HUES48 (cell line): ENCODE results near the gene EFNB3.
A peak's percentile ranks its signal among the peaks of the same experiment; 100 is the strongest.

Experiments
- H3K27ac ChIP-seq: one replicate; pipeline ENCODE4 v1.7.0; 2013; ENCODE audit warnings: low read depth, low read length, inconsistent platforms
- H3K27me3 ChIP-seq: 2 replicates; pipeline ENCODE4 v1.6.1; 2013; ENCODE audit warnings: mild to moderate bottlenecking, low read length; ENCODE audit not compliant: control insufficient read depth, insufficient read depth
- H3K36me3 ChIP-seq: 2 replicates; pipeline ENCODE4 v1.6.1; 2013; ENCODE audit warnings: low read length; ENCODE audit not compliant: control insufficient read depth, insufficient read depth
- H3K4me1 ChIP-seq: 2 replicates; pipeline ENCODE4 v1.6.1; 2013; ENCODE audit warnings: mild to moderate bottlenecking, low read length; ENCODE audit not compliant: control insufficient read depth, insufficient read depth
- H3K4me3 ChIP-seq: 2 replicates; pipeline ENCODE4 v1.5.1; 2013; ENCODE audit warnings: mild to moderate bottlenecking, low read depth, low read length
- H3K9ac ChIP-seq: 2 replicates; pipeline ENCODE4 v1.6.1; 2013; ENCODE audit warnings: mild to moderate bottlenecking, low read depth, low read length, moderate library complexity
- H3K9me3 ChIP-seq: 2 replicates; pipeline ENCODE4 v1.6.1; 2013; ENCODE audit warnings: low read length; ENCODE audit not compliant: control insufficient read depth, insufficient read depth

The EFNB3 gene

DNA sequence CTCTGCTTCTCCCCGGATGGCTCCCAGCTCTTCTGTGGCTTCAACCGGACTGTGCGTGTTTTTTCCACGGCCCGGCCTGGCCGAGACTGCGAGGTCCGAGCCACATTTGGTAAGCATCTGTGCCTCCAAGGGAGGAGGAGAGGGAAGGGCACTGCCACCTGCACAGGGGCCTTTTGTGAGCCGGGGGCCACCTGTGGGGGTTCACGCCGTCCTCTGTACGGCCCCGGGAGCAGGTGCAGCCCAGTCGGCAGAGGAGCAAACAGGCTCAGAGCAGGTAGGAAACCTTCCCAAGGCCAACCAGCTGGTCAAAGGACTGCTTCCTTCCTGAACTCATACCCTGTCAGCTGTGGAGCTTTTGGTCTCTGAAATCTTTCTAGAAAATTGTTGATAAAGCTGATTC is 3.3 kb upstream of the EFNB3 start:
- H3K4me1 ChIP-seq, result peaks cover 19% of the 10 kb centered on the region
- H3K4me3 ChIP-seq, result no peak overlapping the region
- no peak overlapping the region for H3K9ac ChIP-seq
- peaks cover 15% of the 10 kb centered on the region for H3K27me3 ChIP-seq
- H3K9me3 ChIP-seq, result no peaks in the 10 kb centered on the region
- H3K36me3 ChIP-seq, result peaks cover 18% of the 10 kb centered on the region; the same call in 1 of the 2 replicates
- H3K27ac ChIP-seq, result no peak overlapping the region

DNA sequence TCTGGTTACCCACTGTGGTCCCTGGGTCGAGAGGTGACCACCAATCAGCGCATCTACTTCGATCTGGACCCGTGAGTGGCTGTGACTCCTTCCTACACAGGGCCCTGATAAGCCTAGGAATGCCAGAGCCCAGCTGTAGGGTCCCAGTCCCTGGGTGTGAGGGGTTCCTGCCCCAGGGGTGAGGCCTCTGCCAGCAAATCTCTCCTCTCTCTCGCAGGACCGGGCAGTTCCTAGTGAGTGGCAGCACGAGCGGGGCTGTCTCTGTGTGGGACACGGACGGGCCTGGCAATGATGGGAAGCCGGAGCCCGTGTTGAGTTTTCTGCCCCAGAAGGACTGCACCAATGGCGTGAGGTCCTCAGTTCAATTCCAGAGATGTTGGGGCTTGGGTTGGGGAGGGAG is 2.2 kb upstream of the EFNB3 start:
- H3K27me3 ChIP-seq, result peaks cover 16% of the 10 kb centered on the region
- H3K4me3 ChIP-seq, result no peak overlapping the region; the same call in 1 of the 2 replicates
- no peak overlapping the region for H3K27ac ChIP-seq
- H3K9ac ChIP-seq, result no peak overlapping the region
- no peaks in the 10 kb centered on the region for H3K9me3 ChIP-seq
- H3K36me3 ChIP-seq, result peaks cover 16% of the 10 kb centered on the region; the same call in 1 of the 2 replicates
- peaks cover 20% of the 10 kb centered on the region for H3K4me1 ChIP-seq

DNA sequence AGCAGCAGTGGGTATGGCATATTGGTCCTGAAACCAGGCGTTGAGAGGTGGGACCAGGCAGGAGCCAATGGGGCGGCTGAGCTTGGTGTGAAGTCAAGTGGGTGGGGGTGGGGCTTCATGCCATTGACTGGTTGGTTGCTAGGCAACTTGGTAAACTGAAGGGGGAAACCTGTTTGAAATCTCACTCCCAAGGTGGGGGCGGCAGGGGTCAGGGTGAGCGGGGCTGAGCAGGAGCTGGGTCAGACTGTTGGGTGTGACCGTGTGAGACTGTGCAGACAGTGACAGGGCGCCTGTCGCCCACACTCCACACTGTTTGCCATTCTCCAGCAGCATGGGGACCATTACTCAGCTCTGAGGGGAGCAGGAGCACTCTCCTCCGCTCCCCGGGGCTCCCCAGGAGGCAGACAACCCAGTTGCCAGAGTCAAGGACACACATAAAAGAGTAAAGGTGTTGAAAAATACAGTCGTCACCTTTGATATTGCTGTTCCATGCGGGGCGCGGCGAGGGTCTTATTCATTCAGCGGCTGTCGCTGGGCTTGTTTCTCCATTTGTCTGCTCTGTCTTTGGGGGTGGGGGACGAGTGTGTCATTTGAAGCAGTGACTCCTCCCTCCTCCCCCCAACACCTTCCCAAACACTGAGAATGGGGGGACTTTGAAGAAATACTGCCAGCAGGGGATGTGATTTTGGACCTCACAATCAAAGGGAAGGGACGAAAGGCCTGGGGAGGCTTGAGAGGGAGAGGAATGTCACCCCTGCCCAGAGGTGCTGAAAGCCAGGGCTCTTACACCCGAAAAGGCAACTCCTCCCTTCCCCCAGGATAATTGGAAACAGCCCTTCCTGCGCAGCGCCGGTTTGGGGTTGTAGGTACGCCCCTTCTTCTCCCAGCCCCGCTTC is 1.2 kb upstream of the EFNB3 start:
- Histone ChIP-seq H3K27ac (peak overlapping the region; percentile 50), H3K4me3 (peak overlapping the region; percentile 67), H3K27me3 (peaks cover 16% of the 10 kb centered on the region), H3K36me3 (peaks cover 16% of the 10 kb centered on the region; the same call in 1 of the 2 replicates), H3K4me1 (peaks cover 20% of the 10 kb centered on the region), H3K9me3 (no peaks in the 10 kb centered on the region), H3K9ac (no peak overlapping the region)

DNA sequence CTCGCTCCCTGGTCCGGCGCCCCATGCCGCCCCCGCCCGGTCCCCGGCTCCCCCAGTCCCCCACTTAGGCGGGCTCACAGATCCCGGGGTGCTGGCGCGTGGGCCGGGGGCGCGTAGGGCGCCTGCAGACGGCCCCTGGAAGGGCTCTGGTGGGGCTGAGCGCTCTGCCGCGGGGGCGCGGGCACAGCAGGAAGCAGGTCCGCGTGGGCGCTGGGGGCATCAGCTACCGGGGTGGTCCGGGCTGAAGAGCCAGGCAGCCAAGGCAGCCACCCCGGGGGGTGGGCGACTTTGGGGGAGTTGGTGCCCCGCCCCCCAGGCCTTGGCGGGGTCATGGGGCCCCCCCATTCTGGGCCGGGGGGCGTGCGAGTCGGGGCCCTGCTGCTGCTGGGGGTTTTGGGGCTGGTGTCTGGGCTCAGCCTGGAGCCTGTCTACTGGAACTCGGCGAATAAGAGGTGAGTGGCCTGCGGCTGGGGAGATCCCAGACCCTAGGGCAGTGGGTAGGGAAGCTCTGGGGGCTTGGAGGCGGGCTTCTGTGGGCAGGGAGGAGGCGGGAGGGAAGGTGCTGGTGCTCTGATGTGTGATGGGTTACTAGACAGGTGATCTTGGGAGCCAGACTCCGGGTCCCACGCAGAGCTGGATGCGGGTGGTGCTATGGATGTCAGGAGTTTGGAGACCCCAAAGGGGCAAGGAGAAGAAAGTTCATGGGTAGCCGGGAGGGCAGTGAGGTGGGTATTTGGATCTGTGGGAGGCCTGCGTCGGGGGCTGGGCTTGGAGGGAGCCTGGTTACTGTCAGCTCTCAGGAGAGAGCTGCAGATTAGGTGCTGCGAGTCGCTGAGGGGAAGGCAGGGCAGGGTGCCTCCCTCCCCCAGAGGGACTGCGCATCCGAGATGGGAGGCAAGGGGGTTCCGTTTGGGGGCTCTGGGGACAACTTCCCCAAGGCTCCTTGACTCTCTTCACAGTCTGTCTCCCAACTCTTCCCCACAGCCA is 560 bp downstream of the EFNB3 start:
- peaks cover 15% of the 10 kb centered on the region; the same call in 1 of the 2 replicates for H3K36me3 ChIP-seq
- H3K27ac ChIP-seq, result peak overlapping the region; percentile 20
- H3K9ac ChIP-seq, result no peak overlapping the region
- H3K27me3 ChIP-seq, result peaks cover 16% of the 10 kb centered on the region
- H3K4me1 ChIP-seq, result peaks cover 20% of the 10 kb centered on the region
- H3K4me3 ChIP-seq, result peak overlapping the region; percentile 67
- no peaks in the 10 kb centered on the region for H3K9me3 ChIP-seq

DNA sequence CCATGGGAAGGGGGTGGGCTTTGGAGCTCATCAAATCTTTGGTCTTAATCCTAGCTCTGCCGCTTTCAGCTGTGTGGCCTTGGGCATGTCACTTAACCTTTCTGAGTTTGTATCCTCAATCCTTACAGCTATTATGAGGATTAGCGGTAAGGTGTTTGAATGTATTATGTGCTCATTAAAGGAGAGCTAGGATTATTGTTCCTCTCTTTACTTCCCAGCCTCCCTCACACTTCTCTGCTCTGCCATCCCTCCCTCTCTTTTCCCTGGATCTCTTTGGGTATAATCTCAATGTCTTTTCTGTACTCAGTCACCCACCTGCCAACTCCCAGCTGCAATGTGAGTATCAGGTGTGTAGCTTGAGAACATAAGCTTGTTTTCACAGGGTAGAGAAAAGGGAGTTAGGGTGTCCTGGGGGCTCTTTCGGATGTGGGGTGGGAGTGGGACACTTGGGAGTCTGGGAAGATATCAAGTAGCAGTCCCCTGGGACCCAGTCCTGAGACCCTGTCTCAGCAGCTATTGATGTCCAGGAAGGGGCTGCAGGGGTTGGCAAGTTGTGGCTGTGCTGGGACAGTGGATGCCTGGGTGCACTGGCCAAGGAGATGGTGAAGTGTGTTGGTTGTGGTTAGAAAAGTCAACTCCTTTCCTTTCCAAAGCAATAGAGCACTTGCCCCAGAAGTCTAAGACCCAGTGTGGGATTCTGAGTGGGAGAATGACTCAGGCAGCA is 1.8 kb downstream of the EFNB3 start:
- peaks cover 24% of the 10 kb centered on the region for H3K4me1 ChIP-seq
- H3K4me3 ChIP-seq, result peak overlapping the region; percentile 67; the same call in 1 of the 2 replicates
- H3K27ac ChIP-seq, result no peak overlapping the region
- H3K36me3 ChIP-seq, result peaks cover 5% of the 10 kb centered on the region; the same call in 1 of the 2 replicates
- H3K9me3 ChIP-seq, result no peaks in the 10 kb centered on the region
- H3K27me3 ChIP-seq, result peaks cover 16% of the 10 kb centered on the region
- no peak overlapping the region for H3K9ac ChIP-seq

DNA sequence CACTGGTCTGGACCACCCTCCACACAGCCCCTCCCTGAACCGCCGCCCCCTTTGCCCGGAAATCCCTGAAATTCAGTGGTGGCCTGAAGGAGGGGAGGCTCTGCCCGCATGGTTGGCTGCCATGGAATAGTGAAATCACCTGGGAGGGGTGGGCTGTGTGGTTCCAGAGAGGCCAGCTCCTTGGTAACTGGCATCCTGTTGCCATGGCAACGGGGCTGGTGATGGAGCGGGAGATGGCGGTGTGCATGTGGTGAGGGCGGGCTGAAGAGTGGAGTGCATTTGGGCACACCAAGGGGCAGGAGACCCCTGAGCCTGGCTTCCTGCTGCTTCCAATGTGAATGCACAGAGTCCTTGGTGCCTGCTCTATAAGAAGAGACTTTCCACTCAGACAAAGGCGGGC is 2.4 kb downstream of the EFNB3 start:
- Histone ChIP-seq H3K36me3 (no peaks in the 10 kb centered on the region), H3K9me3 (no peaks in the 10 kb centered on the region), H3K4me1 (peaks cover 30% of the 10 kb centered on the region), H3K9ac (no peak overlapping the region), H3K4me3 (no peak overlapping the region), H3K27me3 (peaks cover 16% of the 10 kb centered on the region), H3K27ac (no peak overlapping the region)

DNA sequence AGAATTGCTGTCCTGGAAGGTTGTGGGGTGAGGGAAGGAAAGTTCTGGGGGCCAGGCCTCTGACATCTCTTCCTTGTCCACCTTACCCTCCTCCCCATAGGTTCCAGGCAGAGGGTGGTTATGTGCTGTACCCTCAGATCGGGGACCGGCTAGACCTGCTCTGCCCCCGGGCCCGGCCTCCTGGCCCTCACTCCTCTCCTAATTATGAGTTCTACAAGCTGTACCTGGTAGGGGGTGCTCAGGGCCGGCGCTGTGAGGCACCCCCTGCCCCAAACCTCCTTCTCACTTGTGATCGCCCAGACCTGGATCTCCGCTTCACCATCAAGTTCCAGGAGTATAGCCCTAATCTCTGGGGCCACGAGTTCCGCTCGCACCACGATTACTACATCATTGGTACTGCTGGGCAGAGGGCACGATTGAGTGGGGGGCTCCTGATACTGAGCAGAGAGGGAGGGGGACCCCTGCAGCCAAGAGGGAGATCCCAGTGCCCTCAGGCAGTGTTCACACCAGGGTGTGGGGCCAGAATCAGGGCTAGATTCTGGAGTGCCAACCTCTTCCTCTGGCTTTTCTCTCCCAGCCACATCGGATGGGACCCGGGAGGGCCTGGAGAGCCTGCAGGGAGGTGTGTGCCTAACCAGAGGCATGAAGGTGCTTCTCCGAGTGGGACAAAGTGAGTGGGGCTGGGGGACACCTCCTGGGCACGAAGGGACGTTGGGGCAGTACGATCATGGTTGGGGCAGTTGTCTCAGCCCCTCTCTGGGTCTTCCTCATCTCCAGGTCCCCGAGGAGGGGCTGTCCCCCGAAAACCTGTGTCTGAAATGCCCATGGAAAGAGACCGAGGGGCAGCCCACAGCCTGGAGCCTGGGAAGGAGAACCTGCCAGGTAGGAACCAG is 3.1 kb downstream of the EFNB3 start:
- Histone ChIP-seq H3K9ac (no peak overlapping the region), H3K36me3 (no peaks in the 10 kb centered on the region), H3K4me1 (peaks cover 32% of the 10 kb centered on the region), H3K4me3 (no peak overlapping the region), H3K9me3 (no peaks in the 10 kb centered on the region), H3K27me3 (peaks cover 16% of the 10 kb centered on the region), H3K27ac (no peak overlapping the region)

DNA sequence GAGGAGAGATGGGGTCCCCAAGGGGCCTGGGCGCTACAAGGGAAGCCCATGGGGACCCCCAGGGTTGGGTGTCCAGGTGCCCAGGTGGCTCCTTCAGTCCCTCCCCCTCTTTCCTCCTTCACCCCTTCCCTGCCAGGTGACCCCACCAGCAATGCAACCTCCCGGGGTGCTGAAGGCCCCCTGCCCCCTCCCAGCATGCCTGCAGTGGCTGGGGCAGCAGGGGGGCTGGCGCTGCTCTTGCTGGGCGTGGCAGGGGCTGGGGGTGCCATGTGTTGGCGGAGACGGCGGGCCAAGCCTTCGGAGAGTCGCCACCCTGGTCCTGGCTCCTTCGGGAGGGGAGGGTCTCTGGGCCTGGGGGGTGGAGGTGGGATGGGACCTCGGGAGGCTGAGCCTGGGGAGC is 4.0 kb downstream of the EFNB3 start:
- Histone ChIP-seq H3K4me3 (no peak overlapping the region), H3K9ac (no peak overlapping the region), H3K27ac (no peak overlapping the region), H3K36me3 (no peaks in the 10 kb centered on the region), H3K9me3 (no peaks in the 10 kb centered on the region), H3K4me1 (peaks cover 27% of the 10 kb centered on the region), H3K27me3 (peaks cover 12% of the 10 kb centered on the region)

DNA sequence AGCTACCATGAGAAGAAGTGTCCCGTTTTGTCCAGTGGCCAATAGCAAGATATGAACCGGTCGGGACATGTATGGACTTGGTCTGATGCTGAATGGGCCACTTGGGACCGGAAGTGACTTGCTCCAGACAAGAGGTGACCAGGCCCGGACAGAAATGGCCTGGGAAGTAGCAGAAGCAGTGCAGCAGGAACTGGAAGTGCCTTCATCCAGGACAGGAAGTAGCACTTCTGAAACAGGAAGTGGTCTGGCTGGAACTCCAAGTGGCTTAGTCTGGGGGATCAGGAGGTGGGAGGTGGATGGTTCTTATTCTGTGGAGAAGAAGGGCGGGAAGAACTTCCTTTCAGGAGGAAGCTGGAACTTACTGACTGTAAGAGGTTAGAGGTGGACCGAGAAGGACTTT is 5.3 kb downstream of the EFNB3 start:
- peaks cover 10% of the 10 kb centered on the region for H3K27me3 ChIP-seq
- H3K36me3 ChIP-seq, result no peaks in the 10 kb centered on the region
- no peak overlapping the region for H3K27ac ChIP-seq
- H3K4me3 ChIP-seq, result no peak overlapping the region
- no peaks in the 10 kb centered on the region for H3K9me3 ChIP-seq
- H3K9ac ChIP-seq, result no peak overlapping the region
- peaks cover 26% of the 10 kb centered on the region; the same call in 1 of the 2 replicates for H3K4me1 ChIP-seq
